CMK (cell line): ENCODE data around the gene MIER2.
"Not testable (repeated sequence)": the region's sequence is repeated elsewhere in the genome, so short reads cannot be mapped to it uniquely, and the experiment has no call there.

ENCODE experiments used
- DNase-seq: peaks from one replicate; pipeline ENCODE4 v3.0.0-alpha.2; 2010; ENCODE audit warnings: low read depth

The MIER2 gene

DNA sequence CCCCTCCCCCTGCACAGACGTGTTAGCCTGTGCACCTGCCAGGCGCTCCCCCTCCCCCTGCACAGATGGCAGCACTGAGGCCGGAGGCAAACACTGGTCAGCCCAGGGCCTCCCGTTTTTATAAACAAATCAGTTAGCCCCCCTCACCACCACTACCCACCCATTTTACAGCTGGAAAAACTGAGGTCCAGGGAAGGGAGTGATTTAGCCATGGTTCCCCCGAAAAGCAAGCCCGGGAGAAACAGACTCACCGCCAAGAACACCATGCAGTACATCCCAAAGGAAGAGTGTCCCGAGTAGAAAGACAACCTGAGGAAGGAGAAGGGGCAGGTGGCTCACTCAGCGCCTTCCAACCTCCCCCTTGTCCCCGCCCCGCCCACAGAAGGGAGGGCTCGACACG, 62.1 kb downstream of the MIER2 start:
- no peak for DNase-seq

DNA sequence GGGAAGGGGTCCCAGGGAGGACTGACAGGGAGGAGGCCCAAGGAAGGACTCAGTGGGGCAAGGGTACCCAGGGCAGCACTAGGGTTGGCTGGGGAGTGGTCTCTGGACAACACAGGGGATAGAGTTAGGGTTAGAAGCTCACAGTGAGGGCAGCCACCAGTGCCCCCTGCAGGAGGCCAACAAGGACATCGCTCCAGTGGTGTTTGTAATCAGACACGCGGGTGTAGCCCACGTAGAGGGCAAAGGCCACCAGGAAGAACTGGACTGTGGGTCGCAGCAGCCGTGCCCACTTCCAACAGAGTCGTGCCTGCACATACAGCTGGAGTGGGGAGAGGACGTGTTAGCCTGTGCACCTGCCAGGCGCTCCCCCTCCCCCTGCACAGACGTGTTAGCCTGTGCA, 62.6 kb downstream of the MIER2 start:
- DNase-seq, result no peak

DNA sequence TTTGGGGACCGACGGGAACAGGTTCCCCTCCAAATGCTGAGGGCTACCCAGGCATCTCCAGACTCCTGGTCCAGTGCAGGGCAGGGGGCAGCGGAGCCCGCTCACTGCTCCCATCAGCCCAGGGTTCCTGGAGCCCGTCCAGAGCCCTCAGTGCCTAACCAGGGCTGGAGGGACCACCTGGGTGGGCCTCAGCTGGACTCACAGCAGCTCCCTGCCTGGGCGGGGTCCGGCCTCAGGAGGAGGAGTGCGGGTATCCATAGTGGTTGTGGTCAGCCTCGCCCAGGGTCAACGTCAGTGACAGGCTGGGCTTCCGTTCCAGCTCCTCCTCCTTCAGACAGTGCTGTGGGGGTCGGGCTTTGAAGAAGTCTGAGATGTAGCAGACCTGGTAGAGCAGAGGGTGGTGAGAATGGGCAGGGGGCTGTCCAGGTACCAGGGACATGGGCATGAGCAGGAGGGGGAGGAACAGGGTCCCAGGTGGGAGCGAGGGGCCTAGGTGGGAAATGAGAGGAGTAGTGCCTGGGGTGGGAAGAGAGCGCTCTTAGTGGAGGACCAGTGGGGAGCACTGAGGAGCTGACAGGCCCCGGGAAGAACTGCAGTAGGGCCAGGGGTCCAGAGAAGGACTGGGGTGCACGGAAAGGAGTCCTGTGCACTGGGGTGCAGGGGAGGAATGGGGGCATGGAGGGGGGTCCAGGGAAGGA, 63.3 kb downstream of the MIER2 start:
- DNase-seq, result no peak

DNA sequence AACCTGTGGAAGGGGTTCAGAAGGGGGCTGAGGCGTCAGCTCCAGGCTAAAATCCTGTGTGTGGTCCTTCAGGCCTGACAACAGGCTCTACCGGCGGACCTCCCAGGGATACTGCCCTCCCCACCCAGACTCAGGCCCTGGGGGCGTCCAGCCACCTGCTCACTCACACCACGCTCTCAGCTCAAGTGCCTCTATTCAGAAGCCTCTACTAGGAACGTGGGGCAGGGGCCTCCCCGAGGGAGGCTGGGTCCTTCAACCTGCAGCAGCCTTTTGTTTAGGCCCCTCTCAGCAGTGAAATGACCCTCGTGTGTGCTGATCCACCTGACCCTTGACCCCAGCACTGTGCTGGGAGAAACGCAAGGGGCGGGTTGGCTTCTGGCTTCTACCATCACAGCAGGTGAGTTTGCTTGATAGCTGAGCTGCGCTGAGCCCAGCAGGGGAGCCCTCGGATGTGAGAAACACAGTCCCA, 64.0 kb downstream of the MIER2 start:
- DNase-seq, result no peak

DNA sequence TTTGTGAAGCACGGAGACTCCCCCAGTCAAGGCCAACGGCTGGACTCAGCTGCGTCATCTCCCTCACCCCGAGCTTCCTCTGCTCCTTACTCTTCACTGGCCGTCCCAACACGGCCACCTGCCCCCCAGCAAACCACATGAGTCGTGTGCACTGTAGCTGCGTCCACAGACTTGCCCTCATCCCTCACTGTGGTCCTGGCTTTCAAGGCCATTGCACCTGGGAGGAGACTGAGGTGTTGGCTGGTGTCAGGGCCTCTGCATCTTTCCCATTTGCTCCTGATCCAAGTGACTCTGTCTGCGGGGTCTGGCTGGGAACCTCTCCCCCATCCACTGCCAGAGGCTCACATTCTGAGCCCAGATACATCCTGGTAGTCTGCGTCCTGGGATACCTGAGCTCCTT, 64.9 kb downstream of the MIER2 start:
- DNase-seq, result no peak

DNA sequence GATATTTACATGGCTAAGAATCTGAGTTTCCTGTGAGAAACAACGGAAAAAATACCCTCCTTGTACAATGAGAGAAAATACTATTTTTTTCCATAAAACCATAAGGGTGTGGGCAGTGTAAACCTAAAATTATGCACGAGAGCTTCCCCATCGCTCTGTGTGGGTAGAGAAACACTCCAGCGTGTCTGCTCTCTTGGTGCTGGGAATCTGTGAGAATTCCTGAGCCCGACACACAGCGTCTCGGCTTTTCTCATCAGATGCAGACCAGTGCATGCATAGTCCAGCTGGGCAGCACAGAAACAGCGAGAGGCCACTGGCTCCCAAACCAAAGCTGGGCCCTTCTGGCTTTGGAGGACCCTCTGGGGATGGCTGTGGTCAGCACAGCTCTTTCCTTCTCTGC, 65.4 kb downstream of the MIER2 start:
- no peak for DNase-seq

DNA sequence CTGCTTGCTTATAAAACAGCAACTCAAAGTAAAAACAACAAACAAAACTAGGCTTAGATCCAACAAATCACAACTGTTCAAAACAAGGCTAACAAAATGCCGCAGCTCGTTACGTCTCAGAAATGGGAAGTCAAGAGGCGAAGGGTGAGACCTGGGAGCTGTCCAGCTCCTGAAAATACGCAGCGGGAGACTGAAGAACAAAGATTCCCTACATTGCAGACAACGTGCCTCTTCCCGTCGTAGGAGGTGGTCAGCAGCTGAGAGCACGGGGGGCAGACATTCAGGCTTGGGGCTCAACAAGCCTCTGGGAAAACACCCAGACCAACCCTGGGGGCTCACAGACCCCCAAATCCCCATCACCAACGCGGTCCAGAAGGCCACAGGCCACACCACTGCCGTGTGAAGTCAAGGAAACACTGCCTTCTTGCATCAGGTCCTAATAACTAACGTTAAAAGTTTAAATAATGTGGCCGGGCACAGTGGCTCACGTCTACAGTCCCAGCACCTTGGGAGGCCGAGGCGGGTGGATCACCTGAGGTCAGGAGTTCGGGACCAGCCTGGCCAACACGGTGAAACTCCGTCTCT, 66.9 kb downstream of the MIER2 start:
- no peak for DNase-seq

DNA sequence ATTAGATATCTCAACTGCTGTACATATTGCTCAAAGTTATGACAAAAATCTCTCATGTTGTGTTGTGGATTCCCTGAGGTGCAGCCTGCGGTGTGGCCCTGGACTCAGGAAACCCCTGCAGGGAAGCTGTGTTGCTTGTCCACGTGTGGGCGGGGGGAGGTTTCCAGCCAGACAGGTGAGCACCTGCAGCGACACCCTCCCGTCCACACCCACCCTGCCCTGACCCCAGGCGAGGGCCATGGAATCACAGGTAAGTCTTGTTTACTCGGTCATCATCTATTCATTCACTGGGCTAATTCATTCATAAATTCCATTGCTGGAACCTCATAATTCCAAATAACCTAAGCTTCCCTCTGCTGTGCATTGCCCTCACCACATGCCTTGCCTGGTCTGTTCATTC, 67.5 kb downstream of the MIER2 start:
- DNase-seq, result no peak

DNA sequence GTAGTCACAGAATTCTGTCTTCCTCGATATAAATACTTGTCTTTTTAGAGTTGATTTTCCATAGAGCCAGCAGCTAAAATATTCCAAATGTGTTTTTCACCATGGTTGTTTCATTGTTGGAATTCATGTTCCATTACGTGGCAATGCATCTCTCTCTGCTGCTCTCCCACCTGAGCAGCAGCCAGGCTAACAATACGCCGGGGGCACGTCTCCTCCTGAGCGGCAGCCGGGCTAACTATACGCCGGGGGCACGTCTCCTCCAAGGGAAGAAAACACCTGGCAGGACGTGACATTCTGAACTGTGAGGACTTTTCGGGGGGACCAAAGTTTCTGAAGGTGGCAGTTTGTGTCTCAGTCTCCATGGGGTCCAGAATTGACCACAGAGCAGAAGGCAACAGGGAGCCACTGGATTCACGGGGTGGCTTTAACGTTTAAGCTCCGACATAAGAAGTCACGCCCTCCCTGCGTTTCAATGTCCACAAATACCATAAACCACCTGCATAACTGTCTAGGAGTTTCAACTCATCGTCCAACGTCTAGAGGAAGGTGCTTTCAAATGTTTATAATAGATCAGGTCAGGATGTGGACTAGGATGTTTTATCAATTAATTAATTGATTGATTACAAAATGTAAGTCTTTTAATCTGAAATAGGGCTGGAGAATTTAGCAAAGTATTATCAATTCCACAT, 68.5 kb downstream of the MIER2 start:
- DNase-seq, result no peak

DNA sequence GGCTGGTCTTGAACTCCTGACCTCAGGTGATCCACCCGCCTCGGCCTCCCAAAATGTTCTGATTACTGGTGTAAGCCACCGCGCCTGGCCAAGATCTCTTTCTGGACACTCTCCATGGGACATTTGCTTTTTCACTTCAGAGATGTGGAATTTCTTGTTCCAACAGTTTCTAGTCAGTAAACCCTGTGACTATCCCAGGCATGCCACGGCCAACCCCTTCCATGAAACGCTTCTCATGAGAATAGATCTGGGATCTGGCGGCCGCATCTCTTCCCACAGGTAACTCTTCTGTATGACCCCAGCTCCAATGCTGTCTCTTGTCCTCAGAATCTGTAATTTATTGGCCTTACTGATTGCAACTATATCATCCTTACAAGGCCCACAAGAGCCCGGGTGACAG, 69.6 kb downstream of the MIER2 start:
- DNase-seq, result no peak

DNA sequence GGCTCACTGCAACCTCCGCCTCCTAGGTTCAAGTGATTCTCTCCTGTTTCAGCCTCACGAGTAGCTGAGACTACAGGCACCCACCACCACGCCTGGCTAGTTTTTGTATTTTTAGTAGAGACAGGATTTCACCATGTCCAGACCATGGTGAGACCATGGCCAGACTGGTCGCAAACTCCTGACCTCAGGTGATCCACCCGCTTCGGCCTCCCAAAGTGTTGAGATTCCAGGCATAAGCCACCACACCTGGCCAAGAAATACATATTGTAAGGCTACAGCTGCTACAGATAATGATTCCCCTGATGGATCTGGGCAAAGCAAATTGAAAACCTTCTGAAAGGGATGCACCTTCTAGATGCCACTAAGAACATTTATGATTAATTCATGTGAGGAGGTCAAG, 71.2 kb downstream of the MIER2 start:
- no peak for DNase-seq

DNA sequence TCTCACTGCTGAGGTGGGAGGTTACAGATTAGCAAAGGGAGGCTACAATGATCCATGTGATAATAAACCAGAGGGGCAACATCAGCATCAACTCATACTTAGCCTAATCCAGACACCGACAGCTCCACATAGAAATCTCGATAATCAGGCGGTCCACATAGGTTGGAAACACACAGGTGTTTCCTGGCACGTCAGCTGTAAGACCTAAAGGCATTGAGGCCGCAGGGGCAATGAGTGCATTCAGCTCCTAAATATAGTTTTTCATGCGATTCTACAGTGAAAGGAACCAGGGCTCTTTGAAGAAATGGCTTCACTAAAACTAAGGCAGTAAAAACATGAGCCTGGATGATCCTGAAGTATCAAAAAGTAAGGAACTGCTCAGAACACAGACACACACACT, 72.7 kb downstream of the MIER2 start:
- no peak for DNase-seq

DNA sequence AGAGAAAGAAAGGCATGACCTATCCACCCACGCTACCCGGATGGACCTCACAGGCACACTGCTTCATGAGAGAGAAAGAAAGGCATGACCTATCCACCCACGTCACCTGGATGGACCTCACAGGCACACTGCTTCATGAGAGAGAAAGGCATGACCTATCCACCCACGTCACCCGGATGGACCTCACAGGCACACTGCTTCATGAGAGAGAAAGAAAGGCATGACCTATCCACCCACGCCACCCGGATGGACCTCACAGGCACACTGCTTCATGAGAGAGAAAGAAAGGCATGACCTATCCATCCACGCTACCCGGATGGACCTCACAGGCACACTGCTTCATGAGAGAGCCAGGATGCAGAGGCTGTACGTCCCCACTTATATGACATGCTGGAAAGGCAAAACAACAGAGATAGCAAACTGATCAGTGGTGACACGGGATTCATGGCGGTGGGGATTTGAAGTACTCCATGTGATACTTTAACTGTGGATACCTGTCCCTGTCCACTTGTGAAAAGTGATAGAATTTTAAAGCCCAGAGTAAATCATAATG, 73.8 kb downstream of the MIER2 start:
- not testable (repeated sequence) for DNase-seq

DNA sequence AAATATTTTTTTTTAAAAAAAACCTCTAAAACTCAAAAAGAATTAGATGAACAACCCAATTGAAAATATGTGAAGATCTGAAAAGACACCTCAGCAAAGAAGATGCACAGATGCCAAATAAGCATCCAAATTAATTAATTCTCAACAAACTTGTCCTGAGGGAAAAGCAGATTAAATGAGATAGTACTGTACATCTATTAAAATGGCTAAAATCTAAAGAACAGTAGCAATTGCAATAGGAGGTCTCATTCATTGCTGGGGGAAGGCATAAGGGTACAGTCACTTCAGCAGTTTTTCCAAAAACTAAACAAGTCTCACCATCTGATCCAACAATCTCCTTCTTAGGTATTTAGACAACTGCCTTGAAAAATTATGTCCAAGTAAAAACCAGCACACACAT, 75.4 kb downstream of the MIER2 start:
- DNase-seq, result no peak

DNA sequence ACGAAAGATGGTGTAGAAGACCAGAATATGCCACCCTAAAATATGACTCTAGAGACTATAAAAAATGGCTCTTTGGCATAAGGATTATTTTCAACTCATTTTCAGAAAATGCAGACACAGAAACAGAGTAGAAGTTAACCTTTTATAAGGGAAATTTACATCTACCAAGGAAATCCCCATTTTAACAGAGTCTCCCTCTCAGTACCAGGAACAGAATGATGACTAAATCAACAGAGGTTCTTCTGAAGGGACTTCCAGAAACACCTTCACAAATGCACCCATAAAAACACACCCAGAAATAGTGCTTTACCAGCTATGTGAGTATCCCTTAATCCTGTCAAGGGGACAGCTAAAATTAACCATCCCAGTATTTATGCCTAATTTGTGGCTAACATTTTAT, 82.5 kb downstream of the MIER2 start:
- no peak for DNase-seq

DNA sequence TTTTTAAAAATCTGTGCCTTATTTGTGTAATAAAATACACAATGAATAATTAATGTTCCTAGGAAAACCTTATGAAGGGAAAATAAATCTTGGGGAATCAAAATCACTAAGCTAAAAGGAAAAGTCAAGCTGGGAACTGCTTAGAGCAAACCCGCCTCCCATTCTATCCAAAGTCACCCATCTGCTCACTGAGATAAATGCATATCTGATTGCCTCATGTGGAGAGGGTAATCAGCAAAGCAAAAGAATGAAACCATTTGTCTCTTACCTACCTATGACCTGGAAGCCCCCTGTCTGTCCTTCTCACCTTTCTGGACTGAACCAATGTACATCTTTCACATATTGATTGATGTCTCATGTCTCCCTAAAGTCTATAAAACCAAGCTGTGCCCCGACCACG, 87.8 kb downstream of the MIER2 start:
- not testable (repeated sequence) for DNase-seq
